ENCODE results near the gene ISCA1. TPM values are rescaled to one million over a fixed set of nuclear protein-coding genes. Genes with fewer than 3 reads are reported as not detected.
"Not testable (repeated sequence)": the region's sequence is repeated elsewhere in the genome, so short reads cannot be mapped to it uniquely, and the experiment has no call there.

Gene ISCA1
- total and polyA plus RNA-seq, 2 donors (not counting 3 experiments of a cell fraction or from before 2014, with no cell fraction given) = 14.2 to 22.2 TPM

DNA sequence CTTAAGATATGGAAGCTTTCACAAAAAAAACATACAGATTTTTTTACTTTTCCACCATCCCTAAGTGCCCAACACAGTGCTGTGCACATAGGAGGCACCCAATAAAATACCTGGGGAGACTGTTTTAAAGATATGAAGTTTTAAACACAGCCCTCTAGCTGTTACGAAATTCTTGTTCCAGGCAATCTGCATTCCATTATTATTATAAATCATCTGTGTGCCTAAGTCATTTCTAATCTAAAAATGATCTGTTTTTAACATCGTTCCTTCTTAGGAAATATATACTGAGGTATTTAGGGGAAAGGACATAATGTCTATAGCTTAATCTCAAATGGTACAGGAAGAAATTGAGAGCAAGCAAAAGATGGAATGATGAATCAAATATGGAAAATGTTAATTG lies 32.7 kb upstream of the ISCA1 start:
- intact Hi-C loops (cut with micrococcal nuclease) = no loop called here
- dilution Hi-C loops (cut with MboI; ENCODE audit: extremely low pct_ligation_motif_present, low sequenced_read_pairs) = no loop called here
- Histone ChIP-seq H3K4me3 (replicated peaks in 1 of 3; ENCODE audit: insufficient read depth in 1 of 3, low read depth in 1 of 3, low read length in 3 of 3) (no peak overlapping the region), H3K9ac (replicated peaks; ENCODE audit: extremely low read depth, insufficient read depth, low read length) (no peak overlapping the region), H3K27me3 (ENCODE audit: control insufficient read depth in 2 of 2, insufficient read depth in 2 of 2, low read length in 2 of 2) (no peaks in the 10 kb centered on the region), H4K20me1 (replicated peaks; ENCODE audit: control insufficient read depth, extremely low read depth, insufficient read depth, low read length) (no peaks in the 10 kb centered on the region), H2AFZ (ENCODE audit: low read depth, low read length) (no peak overlapping the region), H3K4me2 (ENCODE audit: insufficient read depth, low read length) (no peak overlapping the region), H3K9me1 (replicated peaks; ENCODE audit: control insufficient read depth, extremely low read depth, insufficient read depth, low read length) (no peaks in the 10 kb centered on the region), H3K9me3 (replicated peaks; ENCODE audit: control insufficient read depth, insufficient read depth, low read length) (no peaks in the 10 kb centered on the region), H3K4me1 (ENCODE audit: control insufficient read depth, extremely low read depth, insufficient read depth, low read length) (no peaks in the 10 kb centered on the region), H3K79me2 (ENCODE audit: control insufficient read depth, insufficient read depth, low read length) (no peaks in the 10 kb centered on the region), H3K36me3 (ENCODE audit: control insufficient read depth in 2 of 2, extremely low read depth in 1 of 2, insufficient read depth in 2 of 2, low read length in 2 of 2) (peaks cover 11 to 16% of the 10 kb centered on the region in 2 experiments), H3K27ac (ENCODE audit: insufficient read depth, low read depth, low read length) (no peak overlapping the region)
- CTCF ChIA-PET = no interaction called here
- DNase-seq (ENCODE audit: low read depth, low spot score) (no peak), FAIRE-seq (no peak)
- POLR2A ChIA-PET = no interaction called here
- no TSS peak for BruUV-seq (replicated peaks)
- TF ChIP-seq JUN (IDR thresholded peaks at IDR 0.05; ENCODE audit: borderline replicate concordance, insufficient read depth, insufficient read length, low read depth) (no peak), CTCF (IDR thresholded peaks at IDR 0.05; ENCODE audit: extremely low read depth in 1 of 2, insufficient read depth in 1 of 2, low read depth in 1 of 2, low read length in 2 of 2) (no peak), FOS (IDR thresholded peaks at IDR 0.05; ENCODE audit: borderline replicate concordance, insufficient read depth, low read length) (no peak), POLR2AphosphoS5 (IDR thresholded peaks at IDR 0.05; ENCODE audit: insufficient read depth, low read depth, low read length) (no peak)

- H3K27ac ChIP-seq (ENCODE audit: insufficient read depth, low read depth, low read length); H4K20me1 ChIP-seq (replicated peaks; ENCODE audit: control insufficient read depth, extremely low read depth, insufficient read depth, low read length); H2AFZ ChIP-seq (ENCODE audit: low read depth, low read length); H3K27me3 ChIP-seq (ENCODE audit: control insufficient read depth in 2 of 2, insufficient read depth in 2 of 2, low read length in 2 of 2); FAIRE-seq; dilution Hi-C loops (cut with MboI; ENCODE audit: extremely low pct_ligation_motif_present, low sequenced_read_pairs); H3K79me2 ChIP-seq (ENCODE audit: control insufficient read depth, insufficient read depth, low read length); H3K4me2 ChIP-seq (ENCODE audit: insufficient read depth, low read length); H3K9me1 ChIP-seq (replicated peaks; ENCODE audit: control insufficient read depth, extremely low read depth, insufficient read depth, low read length); H3K9ac ChIP-seq (replicated peaks; ENCODE audit: extremely low read depth, insufficient read depth, low read length); intact Hi-C loops (cut with micrococcal nuclease); BruUV-seq (replicated peaks); H3K9me3 ChIP-seq (replicated peaks; ENCODE audit: control insufficient read depth, insufficient read depth, low read length); H3K4me3 ChIP-seq (replicated peaks in 1 of 3; ENCODE audit: insufficient read depth in 1 of 3, low read depth in 1 of 3, low read length in 3 of 3); DNase-seq (ENCODE audit: low read depth, low spot score); H3K4me1 ChIP-seq (ENCODE audit: control insufficient read depth, extremely low read depth, insufficient read depth, low read length); POLR2A ChIA-PET: not testable (repeated sequence)
- H3K36me3 ChIP-seq (ENCODE audit: control insufficient read depth in 2 of 2, extremely low read depth in 1 of 2, insufficient read depth in 2 of 2, low read length in 2 of 2) = peaks cover 9 to 12% of the 10 kb centered on the region in 2 experiments
- CTCF ChIA-PET = interaction anchor here (1.4 kb wide), 1 partner anchor 8 kb away, joined by 6 read pairs; no protein-coding TSS in a partner anchor
Measured at GRCh38 chr9:86312959-86313358, 30.6 kb upstream of the ISCA1 start.
